CD4-positive, alpha-beta T cell (primary cell): ENCODE data around the gene OTX1. TPM values are rescaled to one million over a fixed set of nuclear protein-coding genes. Genes with fewer than 3 reads are reported as not detected.

Experiments
- ATAC-seq: fragments of 200-7000 bp; cut with Tn5 transposase; one replicate; pipeline ENCODE4 v1.10.0; 2022; ENCODE audit warnings: mild to moderate bottlenecking; ENCODE audit not compliant: poor library complexity
- CTCF ChIA-PET: fragments of 350-600 bp; sonication (Branson Sonifier 250); formaldehyde crosslinking; loops from one replicate; lab custom pipeline; 2021; ENCODE audit warnings: antibody characterized with exemption, inconsistent platforms; lab: Charles Lee
- POLR2A ChIA-PET: fragments of 350-600 bp; sonication (Branson Sonifier 250); formaldehyde crosslinking; loops from one replicate; lab custom pipeline; 2021; ENCODE audit warnings: antibody characterized with exemption, inconsistent platforms; lab: Charles Lee
- DNase-seq, 14 experiments: peaks; one replicate each; pipeline ENCODE4 v3.0.0-alpha.2; 2013 to 2020; ENCODE audit warnings: mixed read lengths in 2 of 14
- H3K27ac ChIP-seq, 2 donors: one replicate each; pipeline versions ENCODE4 v1.5.1 to v1.7.0; 2013; ENCODE audit warnings: low read length in 2 of 2, low read depth in 1 of 2, mild to moderate bottlenecking in 1 of 2
- H3K27me3 ChIP-seq, 2 experiments: 1 replicate in 1 of 2; 2 replicates in 1 of 2; pipeline versions ENCODE4 v1.6.1 to v1.7.0; 2013; ENCODE audit warnings: low read length in 2 of 2, control low read depth in 1 of 2, mild to moderate bottlenecking in 1 of 2, moderate library complexity in 1 of 2; ENCODE audit not compliant: insufficient read depth in 2 of 2, control insufficient read depth in 1 of 2
- H3K36me3 ChIP-seq: one replicate; pipeline ENCODE4 v1.6.1; 2013; ENCODE audit warnings: low read length, control low read depth; ENCODE audit not compliant: insufficient read depth
- H3K4me1 ChIP-seq: one replicate; pipeline ENCODE4 v1.6.1; 2013; ENCODE audit warnings: low read length, control low read depth; ENCODE audit not compliant: insufficient read depth
- H3K4me3 ChIP-seq: one replicate; pipeline ENCODE4 v1.5.1; 2013; ENCODE audit warnings: mild to moderate bottlenecking, low read length, moderate library complexity
- H3K9me3 ChIP-seq, 2 experiments: 1 replicate in 1 of 2; 2 replicates in 1 of 2; pipeline versions ENCODE4 v1.6.1 to v1.7.0; 2013; ENCODE audit warnings: low read length in 2 of 2, mild to moderate bottlenecking in 2 of 2, control low read depth in 1 of 2, moderate library complexity in 1 of 2; ENCODE audit not compliant: control insufficient read depth in 1 of 2, insufficient read depth in 1 of 2
- H3K27ac Mint-ChIP-seq: one replicate; pipeline ENCODE4 v1.8.0; 2020; ENCODE audit warnings: mixed read lengths
- H3K27me3 Mint-ChIP-seq: one replicate; pipeline ENCODE4 v1.8.0; 2021; ENCODE audit warnings: mixed read lengths
- H3K36me3 Mint-ChIP-seq: one replicate; pipeline ENCODE4 v1.8.0; 2021; ENCODE audit warnings: low read depth, mixed read lengths
- H3K4me1 Mint-ChIP-seq: one replicate; pipeline ENCODE4 v1.8.0; 2021; ENCODE audit warnings: low read depth, mixed read lengths
- H3K4me3 Mint-ChIP-seq: one replicate; pipeline ENCODE4 v1.8.0; 2020; ENCODE audit warnings: mild to moderate bottlenecking, mixed read lengths
- H3K9me3 Mint-ChIP-seq: one replicate; pipeline ENCODE4 v1.8.0; 2020; ENCODE audit warnings: mixed read lengths
- intact Hi-C, 2 experiments: fragments of 100-400 bp; cut with DNase I in 1 of 2; cut with micrococcal nuclease in 1 of 2; formaldehyde crosslinking; loops; one replicate each; pipeline versions ENCODE4 v1.15.1 to v1.9.0; 2023 to 2025; cut with DNase I, micrococcal nuclease
- total RNA-seq, 174 experiments: library from RNA in 2 of 174; stranded (reverse) in 2 of 174; gene quantifications; one replicate each; pipeline ENCODE4 v1.2.3 and lab custom pipeline; 2021 to 2026
- TF ChIP-seq, protein P1 (sequence below): fragments of 200-600 bp; IDR thresholded peaks from one replicate; pipeline ENCODE4 v1.8.0; 2022; ENCODE audit warnings: antibody characterized with exemption, mild to moderate bottlenecking

OTX1 gene
- total RNA-seq, 2 experiments from 2014 or later: not detected

DNA sequence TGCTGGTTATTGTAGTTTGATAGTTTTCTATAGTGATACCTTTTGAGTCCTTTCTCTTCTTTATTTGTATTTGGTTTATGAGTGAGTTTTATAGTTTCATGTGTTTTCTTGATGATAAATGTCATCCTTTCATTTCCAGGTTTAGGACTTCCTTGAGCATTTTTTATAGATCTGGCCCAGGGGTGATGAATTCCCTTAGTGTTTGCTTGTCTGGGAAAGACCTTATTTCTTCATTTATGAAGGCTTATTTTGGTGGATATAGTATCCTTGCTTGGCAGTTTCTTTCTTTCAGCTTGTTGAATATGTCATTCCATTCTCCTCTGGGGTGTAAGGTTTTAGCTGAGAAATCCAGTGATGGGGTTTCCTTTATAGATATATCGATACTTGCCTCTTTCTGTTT is 53.9 kb downstream of the OTX1 start:
- H3K9me3 Mint-ChIP-seq: peaks cover 28% of the 10 kb centered on the region
- CTCF ChIA-PET: no interaction called here

More for the DNA sequence above, 53.9 kb downstream of the OTX1 start:
- POLR2A ChIA-PET: no interaction called here
- no peak overlapping the region for H3K4me3 ChIP-seq
- Mint-ChIP-seq H3K4me1 (no peaks in the 10 kb centered on the region), H3K27ac (no peak overlapping the region), H3K36me3 (no peaks in the 10 kb centered on the region), H3K27me3 (no peaks in the 10 kb centered on the region), H3K4me3 (no peak overlapping the region)
- no peaks in the 10 kb centered on the region for H3K4me1 ChIP-seq
- H3K27me3 ChIP-seq: no peaks in the 10 kb centered on the region
- H3K36me3 ChIP-seq: no peaks in the 10 kb centered on the region
- no peak overlapping the region for H3K27ac ChIP-seq
- intact Hi-C loops: no loop called here
- ATAC-seq (no peak), DNase-seq (no peak)
- TF ChIP-seq, protein P1, sequence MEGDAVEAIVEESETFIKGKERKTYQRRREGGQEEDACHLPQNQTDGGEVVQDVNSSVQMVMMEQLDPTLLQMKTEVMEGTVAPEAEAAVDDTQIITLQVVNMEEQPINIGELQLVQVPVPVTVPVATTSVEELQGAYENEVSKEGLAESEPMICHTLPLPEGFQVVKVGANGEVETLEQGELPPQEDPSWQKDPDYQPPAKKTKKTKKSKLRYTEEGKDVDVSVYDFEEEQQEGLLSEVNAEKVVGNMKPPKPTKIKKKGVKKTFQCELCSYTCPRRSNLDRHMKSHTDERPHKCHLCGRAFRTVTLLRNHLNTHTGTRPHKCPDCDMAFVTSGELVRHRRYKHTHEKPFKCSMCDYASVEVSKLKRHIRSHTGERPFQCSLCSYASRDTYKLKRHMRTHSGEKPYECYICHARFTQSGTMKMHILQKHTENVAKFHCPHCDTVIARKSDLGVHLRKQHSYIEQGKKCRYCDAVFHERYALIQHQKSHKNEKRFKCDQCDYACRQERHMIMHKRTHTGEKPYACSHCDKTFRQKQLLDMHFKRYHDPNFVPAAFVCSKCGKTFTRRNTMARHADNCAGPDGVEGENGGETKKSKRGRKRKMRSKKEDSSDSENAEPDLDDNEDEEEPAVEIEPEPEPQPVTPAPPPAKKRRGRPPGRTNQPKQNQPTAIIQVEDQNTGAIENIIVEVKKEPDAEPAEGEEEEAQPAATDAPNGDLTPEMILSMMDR: no peak
- H3K9me3 ChIP-seq: peaks cover 12 to 27% of the 10 kb centered on the region in 2 experiments
